ENCODE measurements around the gene SMYD3. TPM values are rescaled to one million over a fixed set of nuclear protein-coding genes. Genes with fewer than 3 reads are reported as not detected.

SMYD3 gene
- total and polyA plus RNA-seq, 9 of the 15 experiments (the other 6 are each of a cell fraction or from before 2014, with no cell fraction given) = 128 to 440 (median 197) TPM

DNA sequence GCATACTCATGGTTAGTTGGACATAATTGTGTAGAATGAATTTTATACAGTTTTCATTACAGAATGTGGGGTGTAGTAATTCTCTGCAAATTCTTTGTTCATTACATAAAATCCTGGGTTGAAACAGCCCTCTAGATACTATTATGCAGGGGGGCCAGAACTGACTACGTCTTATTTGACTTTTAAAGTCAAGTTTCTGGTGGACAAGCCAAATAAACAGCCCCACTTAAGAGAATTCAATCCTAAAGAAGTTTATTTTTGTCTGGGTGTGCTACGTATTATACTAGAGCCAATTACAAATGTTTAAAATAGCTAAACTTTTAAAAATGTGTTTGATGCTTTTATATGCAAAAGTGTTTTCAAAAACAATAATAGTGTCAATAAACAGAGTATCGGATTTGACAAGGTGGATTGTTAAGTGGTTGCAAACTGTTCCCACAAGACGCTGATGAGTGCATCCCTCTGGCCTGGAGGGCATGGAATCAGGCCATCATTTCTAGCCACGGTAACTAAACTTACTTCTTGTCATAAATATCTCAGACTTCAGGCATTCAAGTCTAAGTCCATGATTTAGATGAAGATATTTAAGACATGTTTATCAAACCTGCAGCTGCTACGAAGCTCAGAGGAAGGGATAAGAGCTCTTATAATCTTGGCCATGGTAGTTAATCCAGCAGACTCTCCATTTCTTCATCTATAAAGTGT is 706.0 kb downstream of the SMYD3 start:
- Histone ChIP-seq H3K4me3 (no peak overlapping the region), H3K27me3 (ENCODE audit: control insufficient read depth in 2 of 2, insufficient read depth in 2 of 2, low read length in 2 of 2) (no peaks in the 10 kb centered on the region), H3K9me3 (replicated peaks; ENCODE audit: control insufficient read depth, insufficient read depth, low read depth, low read length) (no peaks in the 10 kb centered on the region), H3K27ac (ENCODE audit: extremely low read depth, low read depth, low read length) (no peak overlapping the region), H2AFZ (ENCODE audit: low read depth, low read length) (no peak overlapping the region), H3K4me2 (ENCODE audit: insufficient read depth, low read length) (no peak overlapping the region), H3K4me1 (replicated peaks in 1 of 2; ENCODE audit: control insufficient read depth in 2 of 2, insufficient read depth in 2 of 2, low read length in 2 of 2) (0 out of 5 replicates have a peak, but pooled peaks cover 0 to 3% of the 10 kb centered on the region in 2 experiments), H3K36me3 (ENCODE audit: control insufficient read depth, insufficient read depth, low read length) (peaks cover 34% of the 10 kb centered on the region; the same call in 2 of the 3 replicates), H4K20me1 (replicated peaks; ENCODE audit: control insufficient read depth, insufficient read depth, low read length) (no peaks in the 10 kb centered on the region), H3K79me2 (ENCODE audit: control insufficient read depth, insufficient read depth, low read length) (no peaks in the 10 kb centered on the region; the same call in 2 of the 3 replicates), H3K9ac (ENCODE audit: insufficient read depth in 1 of 2, low read depth in 2 of 2, low read length in 2 of 2) (no peak overlapping the region), H3K9me1 (ENCODE audit: control insufficient read depth, insufficient read depth, low read length) (peaks cover 7% of the 10 kb centered on the region)
- no peak for ATAC-seq
- CTCF ChIA-PET (ENCODE audit: low intra/inter-chr PET ratio) = no interaction called here
- in situ Hi-C loops (cut with MboI) (no loop called here), intact Hi-C loops (cut with micrococcal nuclease) (no loop called here)
- TF ChIP-seq PML (IDR thresholded peaks at IDR 0.05; ENCODE audit: low read length) = no peak
- no peak for TF ChIP-seq ZMIZ1 (IDR thresholded peaks at IDR 0.05; ENCODE audit: low read depth in 2 of 2, low read length in 2 of 2)
- TF ChIP-seq RNF219 (CRISPR knock-in tag; IDR thresholded peaks at IDR 0.05) = no peak
- TF ChIP-seq WHSC1 (IDR thresholded peaks at IDR 0.05; ENCODE audit: low read length) = no peak
- no peak for TF ChIP-seq ZNF232 (CRISPR knock-in tag; IDR thresholded peaks at IDR 0.05)
- no peak for TF ChIP-seq SMARCA5 (IDR thresholded peaks at IDR 0.05)
- no peak for TF ChIP-seq RAD21 (CRISPR knock-in tag; conservative IDR thresholded peaks at IDR 0.05 in 1 of 2, IDR thresholded peaks at IDR 0.05 in 1 of 2)
- TF ChIP-seq TAF7 (tag; IDR thresholded peaks at IDR 0.05) = no peak
- no peak for TF ChIP-seq ASH1L (IDR thresholded peaks at IDR 0.05; ENCODE audit: borderline replicate concordance, low read depth, partially characterized antibody)
- TF ChIP-seq CBX5 (IDR thresholded peaks at IDR 0.05; ENCODE audit: borderline replicate concordance, low read depth) = no peak
- no peak for TF ChIP-seq MLLT1 (IDR thresholded peaks at IDR 0.05)
- no TSS peak for BruUV-seq (replicated peaks)
- FAIRE-seq = no peak
- POLR2A ChIA-PET = interaction anchor here (1.3 kb wide), 1 partner anchor 10 kb away, joined by 3 read pairs; no protein-coding TSS in a partner anchor
- 82% methylated on average over 6 of the region's 6 CpGs for WGBS (ENCODE audit: insufficient coverage, low coverage, missing lambda C conversion rate)
- DNase-seq (ENCODE audit: extremely low read depth in 1 of 4, low spot score in 3 of 4) = no peak

Measured in K562 (cell line).